AG10803 (cell line): ENCODE measurements around the gene RASGRP2.
A peak's percentile ranks its signal among the peaks of the same experiment; 100 is the strongest.

Experiments
- DNase-seq: peaks from one replicate; pipeline ENCODE4 v3.0.0; 2010; ENCODE audit warnings: low read depth
- H3K4me3 ChIP-seq: 2 replicates; pipeline ENCODE4 v1.5.1; 2011; ENCODE audit warnings: mild to moderate bottlenecking, low read length, control low read depth
- CTCF ChIP-seq: conservative IDR thresholded peaks from 2 replicates; pipeline ENCODE4 v1.5.1; 2011; ENCODE audit warnings: mild to moderate bottlenecking, low read length, control low read depth, inconsistent platforms

RASGRP2 gene

DNA sequence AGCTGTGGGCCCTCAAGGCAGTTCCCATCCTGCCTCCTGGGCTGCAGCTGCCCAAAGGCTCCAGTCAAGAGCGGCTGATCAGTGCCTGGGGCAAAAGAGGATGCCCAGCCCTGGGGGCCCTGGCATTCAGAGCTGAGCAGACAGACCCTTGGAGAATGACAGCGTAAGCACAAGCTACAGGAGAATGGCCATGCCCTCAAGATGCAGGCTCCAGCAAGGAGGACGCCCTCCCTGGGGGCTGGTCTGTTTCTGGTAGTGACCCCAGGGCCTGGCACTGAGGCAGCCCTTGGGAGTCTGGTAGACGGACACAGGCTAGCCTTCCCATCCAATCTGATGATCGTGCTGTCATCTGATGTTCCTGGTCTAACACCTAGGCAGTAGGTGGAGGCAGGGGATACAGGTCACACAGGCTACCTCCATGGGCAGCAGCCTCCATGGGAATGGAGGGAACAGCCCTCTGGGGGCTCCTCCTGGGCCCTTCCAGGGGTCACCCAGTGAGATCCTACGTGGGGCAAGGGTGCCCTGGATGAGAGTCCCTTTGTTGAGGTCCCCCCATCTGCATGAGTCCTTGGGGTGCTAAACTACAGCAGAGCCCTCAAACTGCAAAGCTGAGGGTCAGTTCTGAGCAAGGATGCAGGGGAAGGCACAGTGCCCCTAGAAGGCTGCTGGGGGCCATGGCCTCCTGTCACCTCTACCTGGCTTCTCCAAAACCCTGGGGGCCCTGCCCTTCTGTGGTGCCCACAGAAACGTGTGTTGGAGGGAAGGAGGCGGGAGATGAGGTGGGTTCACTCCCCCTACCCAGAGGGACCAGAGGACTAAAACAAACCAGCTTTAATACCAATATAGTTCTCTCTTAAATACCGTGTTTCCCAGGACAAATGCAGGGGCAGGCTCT is 44.6 kb upstream of the RASGRP2 start:
- no peak for TF ChIP-seq CTCF

GRCh38 chr11:64787526-64788320 is 43.8 kb upstream of the RASGRP2 start:
- peak; percentile 72 for TF ChIP-seq CTCF
- DNase-seq, result peak; percentile 31
- no peak overlapping the region for H3K4me3 ChIP-seq

More for the DNA sequence above, 44.6 kb upstream of the RASGRP2 start:
- no peak overlapping the region for H3K4me3 ChIP-seq
- DNase-seq, result no peak

DNA sequence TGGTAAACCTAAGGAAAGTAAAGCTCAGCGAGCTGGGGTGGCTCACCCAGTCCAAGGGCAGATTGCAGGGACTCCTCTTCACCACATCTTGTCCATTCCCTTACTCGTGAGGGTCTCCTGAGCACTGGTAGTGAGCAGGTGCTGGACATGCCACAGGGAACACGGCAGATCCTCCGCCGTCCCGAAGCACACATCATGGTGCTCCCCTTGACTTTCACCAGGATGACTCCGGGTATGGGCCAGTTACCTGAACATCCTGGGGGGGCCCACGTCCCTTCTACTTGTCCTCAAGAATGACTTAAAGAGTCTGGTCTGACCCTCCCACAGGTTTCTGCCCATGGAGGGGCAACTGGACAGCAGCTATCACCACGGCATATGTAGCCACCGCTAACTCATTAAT is 42.4 kb upstream of the RASGRP2 start:
- no peak for TF ChIP-seq CTCF
- no peak overlapping the region for H3K4me3 ChIP-seq
- DNase-seq, result no peak

DNA sequence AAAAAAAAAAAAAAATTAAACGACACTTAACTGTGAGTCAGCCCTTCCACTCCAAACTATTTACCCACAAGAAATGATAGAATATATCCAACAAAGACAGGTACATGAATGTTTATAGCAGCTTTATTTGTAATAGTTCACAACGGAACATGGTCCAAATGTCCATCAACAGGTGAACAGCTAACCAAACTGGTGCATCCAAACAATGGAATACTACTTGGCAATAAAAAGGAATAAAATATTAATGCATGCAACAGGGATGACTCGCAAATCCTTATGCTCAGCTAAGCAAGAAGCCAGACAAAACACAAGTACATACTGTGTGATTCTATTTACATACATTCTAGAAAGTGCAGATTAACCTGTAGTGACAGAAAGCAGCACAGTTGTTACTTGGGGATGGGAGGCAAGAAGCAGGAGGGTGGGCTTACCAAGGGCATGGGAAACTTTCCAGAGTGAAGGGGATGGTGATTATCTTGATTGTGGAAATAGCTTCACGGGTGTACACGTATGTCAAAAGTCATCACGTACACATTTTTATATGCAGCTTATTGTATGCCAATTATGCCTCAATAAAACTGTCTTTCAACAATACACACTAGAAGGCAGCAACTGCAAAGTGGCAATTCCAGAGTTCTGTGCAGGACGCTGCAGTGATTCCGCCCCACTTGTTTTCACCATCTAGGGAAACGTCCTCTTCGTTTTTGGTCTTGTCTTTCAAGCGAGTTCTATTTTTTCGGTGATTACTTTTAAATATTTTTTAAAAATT is 41.1 kb upstream of the RASGRP2 start:
- no peak for TF ChIP-seq CTCF
- DNase-seq, result no peak
- H3K4me3 ChIP-seq, result no peak overlapping the region

- no peak for TF ChIP-seq CTCF
- DNase-seq, result peak; percentile 99
- H3K4me3 ChIP-seq, result peak within 1 kb of the TSS; percentile 96
These were observed 34.7 kb upstream of the RASGRP2 start, which contains the start of gene SF1 for GRCh38 chr11:64778473-64779298. Gene SF1, minus strand, starts transcription at chr11:64778542. Its CDS starts 150 bp downstream, at chr11:64778392.

GRCh38 chr11:64778223-64778472 is 34.2 kb upstream of the RASGRP2 start:
- TF ChIP-seq CTCF, result no peak
- no peak for DNase-seq
- peak overlapping the region; percentile 69 for H3K4me3 ChIP-seq
